Left lung (tissue), 10 donors: ENCODE measurements around the gene XK. TPM values are rescaled to one million over a fixed set of nuclear protein-coding genes. Genes with fewer than 3 reads are reported as not detected.
A peak's percentile ranks its signal among the peaks of the same experiment; 100 is the strongest.

ENCODE experiments used
- ATAC-seq: fragments of 200-7000 bp; cut with Tn5 transposase; one replicate; pipeline ENCODE4 v1.9.1; 2020; ENCODE audit warnings: moderate library complexity
- DNase-seq, 4 donors: peaks; one replicate each; pipeline ENCODE4 v3.0.0-alpha.2; 2013 to 2020
- H3K27ac ChIP-seq, 2 donors: fragments of 200-600 bp; sonication (generic) in 1 of 2; one replicate each; pipeline versions ENCODE4 v1.5.0 to v1.8.0; 2020 to 2021
- H3K27me3 ChIP-seq, 2 donors: fragments of 200-600 bp; sonication (generic) in 1 of 2; one replicate each; pipeline versions ENCODE4 v1.5.0 to v1.8.0; 2020 to 2021
- H3K36me3 ChIP-seq, 2 donors: fragments of 200-600 bp; sonication (generic) in 1 of 2; one replicate each; pipeline versions ENCODE4 v1.5.0 to v1.8.0; 2020 to 2021
- H3K4me1 ChIP-seq, 2 donors: fragments of 200-600 bp; one replicate each; pipeline ENCODE4 v1.8.0; 2021
- H3K4me3 ChIP-seq, 2 donors: fragments of 200-600 bp; sonication (generic) in 1 of 2; one replicate each; pipeline versions ENCODE4 v1.5.0 to v1.8.0; 2020 to 2021; ENCODE audit warnings: mild to moderate bottlenecking in 1 of 2
- H3K9me3 ChIP-seq, 2 donors: fragments of 200-600 bp; sonication (generic) in 1 of 2; one replicate each; pipeline versions ENCODE4 v1.5.0 to v1.8.0; 2020 to 2021
- intact Hi-C, 2 donors: fragments of 100-400 bp; cut with DNase I; formaldehyde crosslinking; loops; one replicate each; pipeline versions ENCODE4 v1.11.2 to v1.14.2; 2022
- polyA plus RNA-seq, 6 donors: library from polyadenylated mRNA; unstranded; fragments of 120-200 nt; gene quantifications; one replicate each; pipeline ENCODE4 v1.2.1, GENCODE V29; 2013; ENCODE audit not compliant: insufficient read length in 6 of 6
- total RNA-seq, 2 donors: library from RNA; stranded (reverse); fragmentation: NEBNext Ultra II Directional; extraction: Animal tissue kit (Norgen Biotek cat#: 25700); gene quantifications; one replicate each; pipeline ENCODE4 v1.2.1, GENCODE V29; 2021
- TF ChIP-seq, protein P1 (sequence below), 2 donors: fragments of 200-600 bp; sonication (generic) in 1 of 2; IDR thresholded peaks; one replicate each; pipeline versions ENCODE4 v1.5.0 to v1.8.0; 2021; ENCODE audit warnings: antibody characterized with exemption in 2 of 2
- donor health status: DM: no; HTN: yes; CAD: no.
- donor health status: DM: no; HTN: no; CAD: no.

Gene XK
- total and polyA plus RNA-seq, 8 donors: 2.5 to 4.1 (median 2.8) TPM

DNA sequence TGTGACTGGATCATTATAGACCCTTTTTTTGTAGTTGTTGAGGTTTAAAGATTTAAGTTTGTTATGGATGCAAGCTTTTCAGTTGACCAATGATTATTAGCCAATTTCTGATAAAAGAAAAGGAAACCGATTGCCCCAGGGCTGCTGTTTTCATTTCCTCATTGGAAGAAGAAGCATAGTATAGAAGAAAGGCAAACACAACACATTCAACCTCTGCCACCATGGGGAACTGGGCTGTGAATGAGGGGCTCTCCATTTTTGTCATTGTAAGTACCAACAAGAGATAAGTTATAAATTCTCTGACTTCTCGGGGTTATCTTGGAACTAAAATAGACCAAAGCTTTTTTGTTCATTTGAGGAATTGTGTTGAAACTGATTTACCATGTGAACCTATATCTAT is 94.3 kb downstream of the XK start, which contains the start of gene CYBB:
CYBB (plus strand) TSS at position 203 of the 400 bp plus-strand sequence; CDS start at position 222, 19 bp downstream.
- Histone ChIP-seq H3K9me3 (no peaks in the 10 kb centered on the region), H3K27me3 (no peaks in the 10 kb centered on the region), H3K4me1 (peaks cover 0 to 20% of the 10 kb centered on the region in 2 donors), H3K27ac (peak within 1 kb of the TSS in 1 of 2 donors; percentile 88), H3K36me3 (no peaks in the 10 kb centered on the region), H3K4me3 (peak within 1 kb of the TSS in 1 of 2 donors; percentile 34)
- ATAC-seq: no peak
- intact Hi-C loops: no loop called here
- TF ChIP-seq, protein P1, sequence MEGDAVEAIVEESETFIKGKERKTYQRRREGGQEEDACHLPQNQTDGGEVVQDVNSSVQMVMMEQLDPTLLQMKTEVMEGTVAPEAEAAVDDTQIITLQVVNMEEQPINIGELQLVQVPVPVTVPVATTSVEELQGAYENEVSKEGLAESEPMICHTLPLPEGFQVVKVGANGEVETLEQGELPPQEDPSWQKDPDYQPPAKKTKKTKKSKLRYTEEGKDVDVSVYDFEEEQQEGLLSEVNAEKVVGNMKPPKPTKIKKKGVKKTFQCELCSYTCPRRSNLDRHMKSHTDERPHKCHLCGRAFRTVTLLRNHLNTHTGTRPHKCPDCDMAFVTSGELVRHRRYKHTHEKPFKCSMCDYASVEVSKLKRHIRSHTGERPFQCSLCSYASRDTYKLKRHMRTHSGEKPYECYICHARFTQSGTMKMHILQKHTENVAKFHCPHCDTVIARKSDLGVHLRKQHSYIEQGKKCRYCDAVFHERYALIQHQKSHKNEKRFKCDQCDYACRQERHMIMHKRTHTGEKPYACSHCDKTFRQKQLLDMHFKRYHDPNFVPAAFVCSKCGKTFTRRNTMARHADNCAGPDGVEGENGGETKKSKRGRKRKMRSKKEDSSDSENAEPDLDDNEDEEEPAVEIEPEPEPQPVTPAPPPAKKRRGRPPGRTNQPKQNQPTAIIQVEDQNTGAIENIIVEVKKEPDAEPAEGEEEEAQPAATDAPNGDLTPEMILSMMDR (IDR thresholded peaks at IDR 0.05): no peak
- DNase-seq: no peak

DNA sequence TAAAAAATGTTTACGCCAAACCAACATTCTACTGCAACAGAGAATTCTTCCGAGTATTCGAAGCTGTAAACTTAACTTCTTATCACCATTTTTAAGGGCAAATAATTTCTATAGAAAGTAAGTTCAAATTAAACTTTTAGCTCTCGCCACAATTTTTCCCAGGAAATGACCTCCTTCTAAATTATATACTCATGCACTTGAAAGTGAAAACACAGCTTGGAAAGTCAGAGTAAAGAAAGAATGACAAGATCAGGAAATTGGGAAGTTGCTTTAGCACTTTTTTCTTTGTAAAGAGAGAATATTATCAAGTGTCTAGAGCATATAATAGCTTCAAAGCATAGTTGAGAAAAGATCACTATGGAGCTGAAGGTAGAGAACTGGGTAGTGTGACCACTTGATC is 95.5 kb downstream of the XK start:
- Histone ChIP-seq H3K27ac (peak overlapping the region in 1 of 2 donors; percentile 88), H3K4me1 (peaks cover 0 to 17% of the 10 kb centered on the region in 2 donors), H3K9me3 (no peaks in the 10 kb centered on the region), H3K36me3 (no peaks in the 10 kb centered on the region), H3K4me3 (peak overlapping the region in 1 of 2 donors; percentile 34), H3K27me3 (no peaks in the 10 kb centered on the region)
- intact Hi-C loops: no loop called here
- DNase-seq: no peak
- no peak for ATAC-seq
- TF ChIP-seq, protein P1 (IDR thresholded peaks at IDR 0.05): no peak

Other genes starting within 250 kb of the XK start
- 1 to 10 TPM in 1 of 2 donors, under 1 TPM in 1; 0.76 to 2.7 TPM for gene LANCL3, start 114.1 kb upstream of the XK start, total RNA-seq
- gene LANCL3, start 114.1 kb upstream of the XK start, polyA plus RNA-seq: 1 to 10 TPM; 2.9 to 4.3 (median 3.6) TPM
- 100 to 1,000 TPM; 142 to 255 TPM for gene CYBB, start 94.3 kb downstream of the XK start, total RNA-seq
- gene CYBB, start 94.3 kb downstream of the XK start, polyA plus RNA-seq: 10 to 100 TPM; 12.5 to 20.2 (median 15.9) TPM
- gene DYNLT3, start 161.8 kb downstream of the XK start, total RNA-seq: 10 to 100 TPM; 25.9 to 26.4 TPM
- gene DYNLT3, start 161.8 kb downstream of the XK start, polyA plus RNA-seq: 10 to 100 TPM; 32.9 to 37.9 (median 35.9) TPM